ENCODE data around the gene CHCHD6. TPM values are rescaled to one million over a fixed set of nuclear protein-coding genes. Genes with fewer than 3 reads are reported as not detected.

CHCHD6 gene
- total and polyA plus RNA-seq, 2 donors (not counting 3 experiments of a cell fraction or from before 2014, with no cell fraction given): 8.4 to 10.1 TPM

DNA sequence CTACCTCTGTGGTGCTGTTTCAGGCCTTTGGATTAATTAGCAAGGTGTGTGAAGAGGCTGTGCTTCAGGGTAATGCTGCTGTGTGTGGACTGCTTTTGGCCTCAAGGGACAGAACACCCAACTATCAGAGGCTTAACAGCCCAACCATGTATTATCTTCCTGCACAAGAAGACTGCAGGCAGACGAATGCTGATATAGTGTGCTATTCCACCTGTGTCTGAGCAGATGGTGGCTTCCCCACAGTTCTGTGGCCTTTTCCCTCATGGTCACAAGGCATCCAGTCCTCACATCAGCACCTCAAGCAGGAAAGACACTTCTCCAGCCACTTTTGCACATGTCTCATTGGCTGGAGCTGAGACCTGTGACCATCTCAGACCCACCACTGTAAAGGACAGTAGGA, 76.6 kb downstream of the CHCHD6 start:
- BruUV-seq (replicated peaks): no TSS peak
- Histone ChIP-seq H3K36me3 (ENCODE audit: control insufficient read depth in 2 of 2, extremely low read depth in 1 of 2, insufficient read depth in 2 of 2, low read length in 2 of 2) (no peaks in the 10 kb centered on the region), H3K9me1 (replicated peaks; ENCODE audit: control insufficient read depth, extremely low read depth, insufficient read depth, low read length) (no peaks in the 10 kb centered on the region), H3K79me2 (ENCODE audit: control insufficient read depth, insufficient read depth, low read length) (no peaks in the 10 kb centered on the region), H3K4me3 (replicated peaks in 1 of 3; ENCODE audit: insufficient read depth in 1 of 3, low read depth in 1 of 3, low read length in 3 of 3) (no peak overlapping the region), H4K20me1 (replicated peaks; ENCODE audit: control insufficient read depth, extremely low read depth, insufficient read depth, low read length) (no peaks in the 10 kb centered on the region), H3K27ac (ENCODE audit: insufficient read depth, low read depth, low read length) (no peak overlapping the region), H2AFZ (ENCODE audit: low read depth, low read length) (no peak overlapping the region), H3K9me3 (replicated peaks; ENCODE audit: control insufficient read depth, insufficient read depth, low read length) (no peaks in the 10 kb centered on the region), H3K27me3 (ENCODE audit: control insufficient read depth in 2 of 2, insufficient read depth in 2 of 2, low read length in 2 of 2) (no peaks in the 10 kb centered on the region), H3K4me2 (ENCODE audit: insufficient read depth, low read length) (no peak overlapping the region), H3K4me1 (ENCODE audit: control insufficient read depth, extremely low read depth, insufficient read depth, low read length) (no peaks in the 10 kb centered on the region), H3K9ac (replicated peaks; ENCODE audit: extremely low read depth, insufficient read depth, low read length) (no peak overlapping the region)
- TF ChIP-seq MYC (IDR thresholded peaks at IDR 0.05; ENCODE audit: low read depth, low read length): no peak
- no peak for TF ChIP-seq POLR2AphosphoS5 (IDR thresholded peaks at IDR 0.05; ENCODE audit: insufficient read depth, low read depth, low read length)
- TF ChIP-seq, protein P1, sequence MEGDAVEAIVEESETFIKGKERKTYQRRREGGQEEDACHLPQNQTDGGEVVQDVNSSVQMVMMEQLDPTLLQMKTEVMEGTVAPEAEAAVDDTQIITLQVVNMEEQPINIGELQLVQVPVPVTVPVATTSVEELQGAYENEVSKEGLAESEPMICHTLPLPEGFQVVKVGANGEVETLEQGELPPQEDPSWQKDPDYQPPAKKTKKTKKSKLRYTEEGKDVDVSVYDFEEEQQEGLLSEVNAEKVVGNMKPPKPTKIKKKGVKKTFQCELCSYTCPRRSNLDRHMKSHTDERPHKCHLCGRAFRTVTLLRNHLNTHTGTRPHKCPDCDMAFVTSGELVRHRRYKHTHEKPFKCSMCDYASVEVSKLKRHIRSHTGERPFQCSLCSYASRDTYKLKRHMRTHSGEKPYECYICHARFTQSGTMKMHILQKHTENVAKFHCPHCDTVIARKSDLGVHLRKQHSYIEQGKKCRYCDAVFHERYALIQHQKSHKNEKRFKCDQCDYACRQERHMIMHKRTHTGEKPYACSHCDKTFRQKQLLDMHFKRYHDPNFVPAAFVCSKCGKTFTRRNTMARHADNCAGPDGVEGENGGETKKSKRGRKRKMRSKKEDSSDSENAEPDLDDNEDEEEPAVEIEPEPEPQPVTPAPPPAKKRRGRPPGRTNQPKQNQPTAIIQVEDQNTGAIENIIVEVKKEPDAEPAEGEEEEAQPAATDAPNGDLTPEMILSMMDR (IDR thresholded peaks at IDR 0.05; ENCODE audit: extremely low read depth in 1 of 2, insufficient read depth in 1 of 2, low read depth in 1 of 2, low read length in 2 of 2): no peak
- TF ChIP-seq GATA2 (IDR thresholded peaks at IDR 0.05; ENCODE audit: insufficient read depth, insufficient read length, low read depth, low read length): no peak
- TF ChIP-seq POLR2A (IDR thresholded peaks at IDR 0.05; ENCODE audit: low read depth, low read length): no peak
- TF ChIP-seq, protein P2, sequence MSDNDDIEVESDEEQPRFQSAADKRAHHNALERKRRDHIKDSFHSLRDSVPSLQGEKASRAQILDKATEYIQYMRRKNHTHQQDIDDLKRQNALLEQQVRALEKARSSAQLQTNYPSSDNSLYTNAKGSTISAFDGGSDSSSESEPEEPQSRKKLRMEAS (IDR thresholded peaks at IDR 0.05; ENCODE audit: insufficient read depth, insufficient read length): no peak
- no peak for TF ChIP-seq FOS (IDR thresholded peaks at IDR 0.05; ENCODE audit: borderline replicate concordance, insufficient read depth, low read length)
- no peak for TF ChIP-seq EZH2 (IDR thresholded peaks at IDR 0.05; ENCODE audit: borderline replicate concordance, low read depth, low read length, severe bottlenecking)
- no peak for TF ChIP-seq JUN (IDR thresholded peaks at IDR 0.05; ENCODE audit: borderline replicate concordance, insufficient read depth, insufficient read length, low read depth)
- DNase-seq (ENCODE audit: low read depth, low spot score): no peak
- FAIRE-seq: peak; percentile 40
- dilution Hi-C loops (cut with MboI; ENCODE audit: extremely low pct_ligation_motif_present, low sequenced_read_pairs) (no loop called here), intact Hi-C loops (cut with micrococcal nuclease) (no loop called here)
- CTCF ChIA-PET: no interaction called here
- POLR2A ChIA-PET: no interaction called here

Data from endothelial cell of umbilical vein (primary cell).